GM23248 (cell line): ENCODE measurements around the gene NDUFC1. TPM values are rescaled to one million over a fixed set of nuclear protein-coding genes. Genes with fewer than 3 reads are reported as not detected.

Experiments used
- DNase-seq: peaks from one replicate; pipeline ENCODE4 v3.0.0-alpha.2; 2015
- H2AFZ ChIP-seq: fragments of 200-600 bp; sonication (generic); 2 replicates; pipeline ENCODE4 v1.6.1; 2016; ENCODE audit warnings: antibody characterized with exemption
- H3F3A ChIP-seq: fragments of 200-600 bp; sonication (generic); 2 replicates; pipeline ENCODE4 v1.6.1; 2016; ENCODE audit warnings: mild to moderate bottlenecking, antibody characterized with exemption, mixed run types; ENCODE audit not compliant: insufficient read depth
- H3K27ac ChIP-seq: fragments of 200-600 bp; sonication (generic); 2 replicates; pipeline ENCODE4 v1.5.1; 2016; ENCODE audit warnings: mild to moderate bottlenecking
- H3K27me3 ChIP-seq: fragments of 200-600 bp; sonication (generic); replicated peaks from 2 replicates; pipeline ENCODE4 v1.6.1; 2016; ENCODE audit warnings: mild to moderate bottlenecking; ENCODE audit not compliant: insufficient read depth
- H3K36me3 ChIP-seq: fragments of 200-600 bp; sonication (generic); 2 replicates; pipeline ENCODE4 v1.6.1; 2016; ENCODE audit warnings: low read depth, mild to moderate bottlenecking
- H3K4me1 ChIP-seq: fragments of 200-600 bp; sonication (generic); 2 replicates; pipeline ENCODE4 v1.6.1; 2016; ENCODE audit warnings: mild to moderate bottlenecking; ENCODE audit not compliant: insufficient read depth
- H3K4me2 ChIP-seq: fragments of 200-600 bp; sonication (generic); one replicate; pipeline ENCODE4 v1.6.1; 2016; ENCODE audit warnings: mild to moderate bottlenecking; ENCODE audit not compliant: unreplicated experiment
- H3K4me3 ChIP-seq: fragments of 200-600 bp; sonication (generic); 2 replicates; pipeline ENCODE4 v1.5.1; 2016; ENCODE audit warnings: mild to moderate bottlenecking
- H3K79me2 ChIP-seq: fragments of 200-600 bp; sonication (generic); 2 replicates; pipeline ENCODE4 v1.6.1; 2016; ENCODE audit warnings: mild to moderate bottlenecking; ENCODE audit not compliant: insufficient read depth
- H3K9ac ChIP-seq: fragments of 200-600 bp; sonication (generic); 2 replicates; pipeline ENCODE4 v1.6.1; 2016; ENCODE audit warnings: mild to moderate bottlenecking
- H3K9me2 ChIP-seq: fragments of 200-600 bp; sonication (generic); 2 replicates; pipeline ENCODE4 v1.6.1; 2016; ENCODE audit warnings: mixed run types, mild to moderate bottlenecking, moderate library complexity; ENCODE audit not compliant: insufficient read depth
- H3K9me3 ChIP-seq: fragments of 200-600 bp; sonication (generic); one replicate; pipeline ENCODE4 v1.6.1; 2017; ENCODE audit warnings: low read depth
- H4K20me1 ChIP-seq: fragments of 200-600 bp; sonication (generic); 2 replicates; pipeline ENCODE4 v1.6.0; 2016; ENCODE audit not compliant: insufficient read depth
- EZH2 ChIP-seq: fragments of 200-600 bp; sonication (generic); IDR thresholded peaks from 2 replicates; pipeline ENCODE4 v1.6.1; 2018; ENCODE audit warnings: antibody characterized with exemption, mild to moderate bottlenecking; ENCODE audit not compliant: insufficient read depth, poor library complexity, severe bottlenecking
- EZH2phosphoT487 ChIP-seq: fragments of 200-600 bp; sonication (generic); IDR thresholded peaks from 2 replicates; pipeline ENCODE4 v1.6.1; 2018; ENCODE audit warnings: antibody characterized with exemption, moderate library complexity, mild to moderate bottlenecking, low read depth; ENCODE audit not compliant: insufficient read depth
- WGBS, 2 experiments: methylation state at CpG; one replicate each; pipeline ENCODE4 v1.1.6; 2015 to 2017; ENCODE audit warnings: low lambda C conversion rate in 2 of 2, low coverage in 1 of 2; ENCODE audit errors: missing lambda C conversion rate in 2 of 2; 5-methylcytosine and 5-hydroxymethylcytosine counted together
- in situ Hi-C: fragments of 300-500 bp; cut with MboI; formaldehyde crosslinking; loops from 2 replicates; pipeline ENCODE4 v1.15.0; 2020
- polyA plus RNA-seq: library from polyadenylated mRNA; unstranded; fragments of >200 nt; fragmentation: Nextera tagmentation; extraction: Ambion mirVana; gene quantifications from 2 replicates; pipeline ENCODE4 v1.2.1, GENCODE V29; 2016
- total RNA-seq: library from RNA; depleted of rRNA; stranded (reverse); fragments of >200 nt; shearing (Covaris generic); gene quantifications from 2 replicates; pipeline ENCODE4 v1.2.3, GENCODE V29; 2014; rRNA removed

Gene NDUFC1
- 23.0 and 38.0 TPM in 2 replicates for total RNA-seq
- polyA plus RNA-seq = 222 and 225 TPM in 2 replicates

DNA sequence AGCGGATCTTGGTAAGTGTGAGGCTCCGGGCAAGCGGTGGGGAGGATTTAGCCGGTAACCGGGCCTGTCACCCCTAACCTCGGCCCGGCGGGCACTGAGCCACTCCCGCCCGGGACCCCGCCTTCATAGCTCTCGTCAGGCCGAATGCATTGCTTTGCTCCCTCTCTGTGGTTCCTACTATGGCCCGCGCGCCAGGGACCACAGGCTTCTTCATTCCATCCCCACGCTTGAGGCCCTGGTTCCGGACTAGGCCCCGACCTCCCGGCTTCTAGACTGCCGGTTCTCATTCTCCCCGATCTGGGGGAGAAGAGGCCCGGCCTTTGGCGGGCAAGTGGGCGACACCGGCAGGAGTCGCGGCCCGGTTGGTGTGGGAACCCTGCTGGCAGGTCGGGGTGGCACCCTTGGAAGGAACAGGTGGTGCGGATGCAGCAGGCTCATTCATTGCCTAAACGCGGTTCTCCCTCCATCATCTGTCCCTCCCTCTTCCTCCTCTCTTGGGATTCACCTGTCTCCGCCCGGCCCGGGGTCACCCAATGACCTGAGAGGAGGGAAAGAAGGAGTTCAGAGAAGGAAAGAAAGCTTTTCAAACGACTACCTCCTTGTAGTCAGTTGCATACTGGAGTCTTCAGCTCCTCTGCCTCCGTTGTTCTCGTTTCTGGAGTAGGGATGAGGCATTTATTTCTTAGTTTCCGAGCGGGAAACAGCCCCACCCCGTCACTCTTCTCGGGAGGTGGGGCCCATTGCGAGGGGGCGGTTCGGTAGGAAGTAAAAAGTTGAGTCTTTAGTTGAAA is at the start of gene NDUFC1:
Gene NDUFC1 (minus strand): TSS at position 657 of the 791 bp plus-strand sequence. CDS start 6,679 bp downstream, outside the sequence.
- H3K9ac ChIP-seq = peak within 1 kb of the TSS; percentile 89
- H3K27ac ChIP-seq = peak within 1 kb of the TSS; percentile 90
- H3K4me3 ChIP-seq = peak within 1 kb of the TSS; percentile 93
- peaks cover 46% of the 10 kb centered on the region for H3F3A ChIP-seq
- H3K27me3 ChIP-seq = no peaks in the 10 kb centered on the region
- 0 to 2% methylated on average over 44 to 45 of the region's 46 CpGs for WGBS, 2 experiments
- H3K4me2 ChIP-seq = peak within 1 kb of the TSS; percentile 98
- DNase-seq = peak; percentile 80
- H3K4me1 ChIP-seq = peaks cover 23% of the 10 kb centered on the region
- peaks cover 16% of the 10 kb centered on the region for H3K36me3 ChIP-seq
- no peaks in the 10 kb centered on the region for H4K20me1 ChIP-seq
- no peaks in the 10 kb centered on the region for H3K9me2 ChIP-seq
- no peak for TF ChIP-seq EZH2phosphoT487
- TF ChIP-seq EZH2 = no peak
- no peaks in the 10 kb centered on the region for H3K9me3 ChIP-seq
- peaks cover 87% of the 10 kb centered on the region for H3K79me2 ChIP-seq
- H2AFZ ChIP-seq = peak within 1 kb of the TSS; percentile 95
- in situ Hi-C loops = no loop called here

DNA sequence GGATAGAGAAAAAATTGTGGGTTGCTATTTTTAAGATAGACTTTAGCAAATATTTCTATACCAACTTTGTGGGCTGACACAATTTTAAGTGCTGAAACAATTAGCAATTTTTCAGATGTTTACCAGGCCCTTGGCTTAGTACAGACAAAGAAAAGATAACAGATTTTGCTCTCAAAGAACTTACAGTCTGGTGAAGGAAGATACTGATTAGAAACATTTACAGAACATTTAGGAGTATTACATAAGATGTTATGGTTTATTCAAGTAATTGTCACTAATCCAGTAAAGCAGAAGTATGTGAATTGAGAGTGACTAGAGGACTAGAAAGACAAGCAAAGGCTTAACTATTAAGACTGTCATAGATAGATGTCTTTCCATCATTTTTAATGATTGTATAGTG is 35.3 kb upstream of the NDUFC1 start:
- Histone ChIP-seq H2AFZ (no peak overlapping the region), H3K36me3 (peaks cover 29% of the 10 kb centered on the region), H3K9ac (no peak overlapping the region), H3F3A (peaks cover 5% of the 10 kb centered on the region; the same call in 1 of the 2 replicates), H3K9me3 (no peaks in the 10 kb centered on the region), H3K9me2 (no peaks in the 10 kb centered on the region), H3K4me3 (no peak overlapping the region), H3K79me2 (peaks cover 96% of the 10 kb centered on the region), H3K27me3 (no peaks in the 10 kb centered on the region), H3K4me1 (no peaks in the 10 kb centered on the region), H3K4me2 (no peak overlapping the region), H3K27ac (no peak overlapping the region), H4K20me1 (0 out of 2 replicates have a peak, but pooled peaks cover 7% of the 10 kb centered on the region)
- no peak for TF ChIP-seq EZH2
- TF ChIP-seq EZH2phosphoT487 = no peak
- in situ Hi-C loops = no loop called here
- DNase-seq = no peak

DNA sequence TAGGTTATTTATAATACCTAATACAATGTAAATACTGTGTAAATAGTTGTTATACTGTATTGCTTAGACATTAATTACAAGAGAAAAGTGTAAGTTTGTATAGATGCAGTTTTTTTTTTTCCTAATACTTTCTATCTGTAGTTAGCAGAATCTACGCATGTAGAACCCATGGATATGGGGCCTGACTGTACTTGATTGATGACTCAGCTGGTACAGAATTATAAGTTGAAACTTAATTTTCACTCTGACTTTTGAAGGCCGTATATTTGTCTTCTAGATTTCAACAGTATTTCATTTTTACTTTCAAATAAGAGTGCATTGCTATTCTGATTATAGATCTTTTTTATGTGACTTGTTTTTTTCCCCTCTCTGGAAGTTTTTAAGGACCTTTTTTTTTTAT is 30.8 kb upstream of the NDUFC1 start:
- in situ Hi-C loops = no loop called here
- no peak overlapping the region for H3K9ac ChIP-seq
- H2AFZ ChIP-seq = no peak overlapping the region
- H3K27me3 ChIP-seq = no peaks in the 10 kb centered on the region
- peaks cover 17% of the 10 kb centered on the region; the same call in 1 of the 2 replicates for H3K36me3 ChIP-seq
- H3K27ac ChIP-seq = no peak overlapping the region
- no peak overlapping the region for H3K4me3 ChIP-seq
- 0 out of 2 replicates have a peak, but pooled peaks cover 7% of the 10 kb centered on the region for H4K20me1 ChIP-seq
- peaks cover 6% of the 10 kb centered on the region; the same call in 1 of the 2 replicates for H3K4me1 ChIP-seq
- H3K9me2 ChIP-seq = no peaks in the 10 kb centered on the region
- 96 to 98% methylated on average over 2 of the region's 2 CpGs for WGBS, 2 experiments
- TF ChIP-seq EZH2 (no peak), EZH2phosphoT487 (no peak)
- no peak overlapping the region for H3K4me2 ChIP-seq
- peaks cover 97% of the 10 kb centered on the region for H3K79me2 ChIP-seq
- no peak for DNase-seq
- peaks cover 14% of the 10 kb centered on the region; the same call in 1 of the 2 replicates for H3F3A ChIP-seq
- H3K9me3 ChIP-seq = no peaks in the 10 kb centered on the region

- no peaks in the 10 kb centered on the region for H3K9me2 ChIP-seq
- H3K27me3 ChIP-seq = no peaks in the 10 kb centered on the region
- WGBS, 2 experiments = 78 to 97% methylated on average over 1 of the region's 1 CpG
- DNase-seq = peak; percentile 54
- H3K36me3 ChIP-seq = peaks cover 10% of the 10 kb centered on the region; the same call in 1 of the 2 replicates
- H3K27ac ChIP-seq = peak overlapping the region; percentile 68
- H3K9ac ChIP-seq = peak overlapping the region; percentile 50
- no peaks in the 10 kb centered on the region for H3K9me3 ChIP-seq
- TF ChIP-seq EZH2 (no peak), EZH2phosphoT487 (no peak)
- no peak overlapping the region for H3K4me2 ChIP-seq
- no peak overlapping the region for H2AFZ ChIP-seq
- in situ Hi-C loops = no loop called here
- peaks cover 6% of the 10 kb centered on the region; the same call in 1 of the 2 replicates for H3K4me1 ChIP-seq
- peaks cover 9% of the 10 kb centered on the region; the same call in 1 of the 2 replicates for H3F3A ChIP-seq
- H3K4me3 ChIP-seq = no peak overlapping the region
- no peaks in the 10 kb centered on the region for H4K20me1 ChIP-seq
- H3K79me2 ChIP-seq = peaks cover 99% of the 10 kb centered on the region
Measured at GRCh38 chr4:139331185-139331584, 28.9 kb upstream of the NDUFC1 start.
